ENCODE results near the gene SIRT2.

Gene SIRT2

GRCh38 chr19:38831142-38831605 lies 68.2 kb downstream of the SIRT2 start (continued):
- TF ChIP-seq FEZF1 (tag by site-specific recombination; IDR thresholded peaks at IDR 0.05) (no peak), KLF17 (tag by site-specific recombination; IDR thresholded peaks at IDR 0.05) (0 out of 2 replicates have a peak, but pooled peaks have one; percentile 43), ZSCAN4 (tag by site-specific recombination; IDR thresholded peaks at IDR 0.05) (no peak), REPIN1 (tag by site-specific recombination; IDR thresholded peaks at IDR 0.05; ENCODE audit: low read depth) (peak; percentile 66; the same call in 1 of the 2 replicates), PRDM1 (tag by site-specific recombination; IDR thresholded peaks at IDR 0.05) (no peak), KLF1 (tag by site-specific recombination; IDR thresholded peaks at IDR 0.05) (peak; percentile 12; the same call in 1 of the 2 replicates)

- Histone ChIP-seq H3K4me3 (ENCODE audit: low read depth, low read length) (no peak overlapping the region), H3K4me1 (ENCODE audit: control insufficient read depth, insufficient read depth, low read length) (peaks cover 19% of the 10 kb centered on the region), H3K36me3 (ENCODE audit: control insufficient read depth in 2 of 2, insufficient read depth in 1 of 2, low read length in 2 of 2) (peaks cover 30 to 42% of the 10 kb centered on the region in 2 experiments), H3K27ac (ENCODE audit: extremely low read depth, low read depth, low read length) (no peak overlapping the region; the same call in 1 of the 2 replicates), H3K9me3 (ENCODE audit: control insufficient read depth, insufficient read depth, low read depth, low read length) (no peaks in the 10 kb centered on the region)
- ChIA-PET POLR2A (interaction anchor here (0.6 to 7.4 kb wide), 6 partner anchors 8 to 70 kb away, joined by 3 to 159 read pairs (median 6); partner anchors contain the start of genes HNRNPL, NFKBIB and SIRT2), CTCF (interaction anchor here (0.6 to 2.1 kb wide), 4 partner anchors 16 to 351 kb away, joined by 3 to 9 read pairs (median 7); partner anchors contain the start of genes MRPS12 and SARS2)
- no peak for TF ChIP-seq WT1 (tag by site-specific recombination; IDR thresholded peaks at IDR 0.05)
- no peak for TF ChIP-seq TCF7L2 (IDR thresholded peaks at IDR 0.05; ENCODE audit: borderline replicate concordance, low read depth, low read length)
- TF ChIP-seq ZNF274 (IDR thresholded peaks at IDR 0.05; ENCODE audit: low read length) = no peak
- no peak for TF ChIP-seq ZNF274 (tag by site-specific recombination; IDR thresholded peaks at IDR 0.05; ENCODE audit: borderline replicate concordance)
- no peak for TF ChIP-seq ZNF366 (tag by site-specific recombination; conservative IDR thresholded peaks at IDR 0.05)
- no peak for TF ChIP-seq ZNF658 (tag by site-specific recombination; IDR thresholded peaks at IDR 0.05)
- TF ChIP-seq ZNF2 (tag by site-specific recombination; IDR thresholded peaks at IDR 0.05) = no peak
- no peak for TF ChIP-seq ZNF148 (tag by site-specific recombination; IDR thresholded peaks at IDR 0.05; ENCODE audit: borderline replicate concordance)
- no peak for TF ChIP-seq RBAK (tag by site-specific recombination; IDR thresholded peaks at IDR 0.05)
- TF ChIP-seq ZNF23 (tag by site-specific recombination; IDR thresholded peaks at IDR 0.05; ENCODE audit: borderline replicate concordance) = no peak
- TF ChIP-seq ATF2 (tag by site-specific recombination; IDR thresholded peaks at IDR 0.05; ENCODE audit: low read depth) = no peak
- no peak for TF ChIP-seq ZNF114 (tag by site-specific recombination; IDR thresholded peaks at IDR 0.05)
- TF ChIP-seq ZNF701 (tag by site-specific recombination; IDR thresholded peaks at IDR 0.05) = no peak
- no peak for TF ChIP-seq SP3 (tag by site-specific recombination; IDR thresholded peaks at IDR 0.05)
- TF ChIP-seq ZBTB8A (tag by site-specific recombination; IDR thresholded peaks at IDR 0.05) = no peak
Measured at GRCh38 chr19:38830039-38830733, 69.2 kb downstream of the SIRT2 start.
